Heart left ventricle (tissue), 13 donors: Measurements from ENCODE around the gene IRS2.

ENCODE experiments used
- CTCF ChIP-seq, 12 donors: fragments of 200-600 bp; sonication (generic) in 4 of 12; IDR thresholded peaks; one replicate each; pipeline versions ENCODE4 v1.5.0 to v1.8.0; 2018 to 2022; ENCODE audit warnings: antibody characterized with exemption in 12 of 12, mild to moderate bottlenecking in 5 of 12
- POLR2A ChIP-seq, 2 donors: fragments of 450-650 bp; IDR thresholded peaks; one replicate each; pipeline ENCODE4 v1.6.1; 2017; ENCODE audit warnings: antibody characterized with exemption in 2 of 2, mild to moderate bottlenecking in 2 of 2, moderate library complexity in 2 of 2
- donor health status: ischemic (EF 13 %, LVEDD 7.1; RV severe dilation, severe dysfunction).
- donor health status: DM: no; HTN: yes; CAD: no.
- donor health status: DM: no; HTN: no; CAD: no.
- donor health status: ischemic (EF 25% LVEDD 6.9; RV normal size, moderate dysfunction).
- donor health status: ischemic (EF 25% LVEDD 5.7; RV mildly dilated, moderate dysfunction).
- donor health status: ischemic (EF 35%, LVEDD 5.7; RV mildly dilated, moderate dysfunction).
- donor health status: nonischemic (EF 11% LVEDD 7.7; RV severe dilation, severe dysfunction).
- donor health status: DM: yes; HTN: yes; CAD: no.
- donor health status: PGD.
- donor health status: ischemic (EF 29% LVEDD 5.4; RV normal size, mild dysfunction).
- donor health status: nonischemic (EF 23%, LVEDD 6.1; RV moderate dilation, normal function).

DNA sequence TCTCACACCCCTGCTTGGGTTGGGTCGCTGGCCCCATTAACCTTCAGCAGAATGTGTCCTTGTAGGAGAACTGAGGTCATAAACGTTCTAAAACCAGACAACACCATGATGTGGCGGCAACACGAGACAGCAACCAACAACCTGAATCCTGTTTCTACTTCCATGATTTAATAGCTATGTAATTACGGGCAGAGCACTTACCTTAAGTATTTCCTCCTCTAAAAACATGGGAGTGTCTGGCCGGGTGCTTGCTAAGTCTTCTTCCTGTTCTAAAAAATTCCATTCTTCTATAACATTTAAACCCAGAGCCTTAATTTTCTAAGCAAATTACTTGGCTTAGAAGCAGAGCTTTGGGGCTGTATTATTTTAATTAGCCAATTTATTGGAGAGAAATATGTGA lies 33.5 kb upstream of the IRS2 start:
- no peak for TF ChIP-seq POLR2A (IDR thresholded peaks at IDR 0.05)
- no peak for TF ChIP-seq CTCF (IDR thresholded peaks at IDR 0.05)
